Measurements from ENCODE around the gene ARHGAP8.

The ARHGAP8 gene

GRCh38 chr22:44837481-44837880 lies 85.1 kb downstream of the ARHGAP8 start:
- in situ Hi-C loops (cut with MboI; ENCODE audit: low pct_unique_long_range_greater_than_20kb, low sequenced_read_pairs, unreplicated experiment) = no loop called here
- DNase-seq (ENCODE audit: low spot score) = no peak
- TF ChIP-seq CTCF (IDR thresholded peaks at IDR 0.05; ENCODE audit: extremely low read depth, insufficient read depth, missing control alignments) = no peak

- in situ Hi-C loops (cut with MboI; ENCODE audit: low pct_unique_long_range_greater_than_20kb, low sequenced_read_pairs, unreplicated experiment) = no loop called here
- TF ChIP-seq CTCF (IDR thresholded peaks at IDR 0.05; ENCODE audit: extremely low read depth, insufficient read depth, missing control alignments) = no peak
Observed at GRCh38 chr22:44838316-44839016, 86.1 kb downstream of the ARHGAP8 start.

GRCh38 chr22:44839061-44839460 lies 86.7 kb downstream of the ARHGAP8 start:
- no peak for DNase-seq (ENCODE audit: low spot score)
- in situ Hi-C loops (cut with MboI; ENCODE audit: low pct_unique_long_range_greater_than_20kb, low sequenced_read_pairs, unreplicated experiment) = no loop called here
- no peak for TF ChIP-seq CTCF (IDR thresholded peaks at IDR 0.05; ENCODE audit: extremely low read depth, insufficient read depth, missing control alignments)

More at GRCh38 chr22:44838316-44839016, 86.1 kb downstream of the ARHGAP8 start:
- no peak for DNase-seq (ENCODE audit: low spot score)

- in situ Hi-C loops (cut with MboI; ENCODE audit: low pct_unique_long_range_greater_than_20kb, low sequenced_read_pairs, unreplicated experiment) = no loop called here
- no peak for TF ChIP-seq CTCF (IDR thresholded peaks at IDR 0.05; ENCODE audit: extremely low read depth, insufficient read depth, missing control alignments)
- no peak for DNase-seq (ENCODE audit: low spot score)
Observed at GRCh38 chr22:44839721-44840120, 87.3 kb downstream of the ARHGAP8 start.

GRCh38 chr22:44840611-44841322 lies 88.4 kb downstream of the ARHGAP8 start:
- in situ Hi-C loops (cut with MboI; ENCODE audit: low pct_unique_long_range_greater_than_20kb, low sequenced_read_pairs, unreplicated experiment) = no loop called here
- no peak for TF ChIP-seq CTCF (IDR thresholded peaks at IDR 0.05; ENCODE audit: extremely low read depth, insufficient read depth, missing control alignments)
- no peak for DNase-seq (ENCODE audit: low spot score)

- in situ Hi-C loops (cut with MboI; ENCODE audit: low pct_unique_long_range_greater_than_20kb, low sequenced_read_pairs, unreplicated experiment) = no loop called here
- DNase-seq (ENCODE audit: low spot score) = no peak
- TF ChIP-seq CTCF (IDR thresholded peaks at IDR 0.05; ENCODE audit: extremely low read depth, insufficient read depth, missing control alignments) = no peak
Observed at GRCh38 chr22:44842417-44842816, 90.0 kb downstream of the ARHGAP8 start.
